ENCODE data around the gene C1QTNF2.

The C1QTNF2 gene

GRCh38 chr5:160371294-160371693 is 868 bp upstream of the C1QTNF2 start:
- DNase-seq (ENCODE audit: low read depth, low spot score), result no peak

- DNase-seq (ENCODE audit: low read depth, low spot score), result no peak
Observed at GRCh38 chr5:160370713-160371034, 248 bp upstream of the C1QTNF2 start.

- DNase-seq (ENCODE audit: low read depth, low spot score), result no peak
Observed at GRCh38 chr5:160367885-160368284, 2.5 kb downstream of the C1QTNF2 start.

GRCh38 chr5:160367261-160367660 is 3.2 kb downstream of the C1QTNF2 start:
- DNase-seq (ENCODE audit: low read depth, low spot score), result no peak

GRCh38 chr5:160366230-160366629 is 4.2 kb downstream of the C1QTNF2 start:
- DNase-seq (ENCODE audit: low read depth, low spot score), result no peak

GRCh38 chr5:160363660-160364395 is 6.6 kb downstream of the C1QTNF2 start:
- no peak for DNase-seq (ENCODE audit: low read depth, low spot score)

GRCh38 chr5:160363211-160363610 is 7.2 kb downstream of the C1QTNF2 start:
- DNase-seq (ENCODE audit: low read depth, low spot score), result no peak

- DNase-seq (ENCODE audit: low read depth, low spot score), result no peak
Observed at GRCh38 chr5:160361624-160362228, 8.7 kb downstream of the C1QTNF2 start.

- DNase-seq (ENCODE audit: low read depth, low spot score), result no peak
Observed at GRCh38 chr5:160360310-160360709, 10.1 kb downstream of the C1QTNF2 start.

- no peak for DNase-seq (ENCODE audit: low read depth, low spot score)
Observed at GRCh38 chr5:160359816-160360215, 10.6 kb downstream of the C1QTNF2 start.

- no peak for DNase-seq (ENCODE audit: low read depth, low spot score)
Observed at GRCh38 chr5:160359242-160359641, 11.2 kb downstream of the C1QTNF2 start.

- no peak for DNase-seq (ENCODE audit: low read depth, low spot score)
Observed at GRCh38 chr5:160357861-160358411, 12.5 kb downstream of the C1QTNF2 start.

GRCh38 chr5:160357394-160357793 is 13.0 kb downstream of the C1QTNF2 start:
- DNase-seq (ENCODE audit: low read depth, low spot score), result no peak

GRCh38 chr5:160356550-160357347 is 13.7 kb downstream of the C1QTNF2 start:
- DNase-seq (ENCODE audit: low read depth, low spot score), result no peak

GRCh38 chr5:160354666-160355065 is 15.8 kb downstream of the C1QTNF2 start:
- no peak for DNase-seq (ENCODE audit: low read depth, low spot score)

- DNase-seq (ENCODE audit: low read depth, low spot score), result no peak
Observed at GRCh38 chr5:160353379-160353778, 17.0 kb downstream of the C1QTNF2 start.

- no peak for DNase-seq (ENCODE audit: low read depth, low spot score)
Observed at GRCh38 chr5:160352308-160352707, 18.1 kb downstream of the C1QTNF2 start.

GRCh38 chr5:160349935-160350303 is 20.5 kb downstream of the C1QTNF2 start:
- no peak for DNase-seq (ENCODE audit: low read depth, low spot score)

GRCh38 chr5:160349249-160349934 is 21.0 kb downstream of the C1QTNF2 start:
- DNase-seq (ENCODE audit: low read depth, low spot score), result no peak

GRCh38 chr5:160348080-160348479 is 22.3 kb downstream of the C1QTNF2 start:
- DNase-seq (ENCODE audit: low read depth, low spot score), result no peak

- no peak for DNase-seq (ENCODE audit: low read depth, low spot score)
Observed at GRCh38 chr5:160347448-160347847, 23.0 kb downstream of the C1QTNF2 start.

- no peak for DNase-seq (ENCODE audit: low read depth, low spot score)
Observed at GRCh38 chr5:160342413-160342941, 27.9 kb downstream of the C1QTNF2 start.
